ENCODE measurements around the gene P2RY12.

P2RY12 gene

DNA sequence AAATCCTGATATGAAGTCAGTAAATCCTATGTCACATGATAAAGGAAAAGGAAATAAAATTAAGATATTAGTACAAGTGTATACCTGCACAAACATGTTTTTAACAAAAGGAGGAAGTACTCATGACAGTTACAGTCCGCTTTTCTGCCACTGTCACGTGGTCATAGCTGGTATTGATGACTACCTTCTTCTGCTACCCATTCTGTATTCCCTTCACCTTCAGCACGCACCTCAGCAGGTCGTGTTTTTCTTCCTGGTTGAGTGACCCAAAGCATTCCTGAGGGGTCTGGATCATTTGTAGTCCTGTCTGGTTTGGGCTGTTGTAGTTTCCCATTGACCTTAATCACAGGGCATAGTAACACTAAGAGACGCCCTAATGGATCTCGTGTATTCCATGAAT lies 35.3 kb upstream of the P2RY12 start:
- H3K27me3 ChIP-seq (ENCODE audit: insufficient read depth, low read length, poor library complexity): no peaks in the 10 kb centered on the region
- no peak overlapping the region for H3K4me2 ChIP-seq (ENCODE audit: insufficient read depth, low read length)
- no peak overlapping the region for H2AFZ ChIP-seq (ENCODE audit: low read depth, low read length)
- no peak overlapping the region for H3K4me3 ChIP-seq (ENCODE audit: low read depth in 1 of 2, low read length in 2 of 2)
- H3K27ac ChIP-seq (ENCODE audit: low read length): no peak overlapping the region
- no peaks in the 10 kb centered on the region for H3K36me3 ChIP-seq (ENCODE audit: insufficient read depth, low read length)
- H4K20me1 ChIP-seq (ENCODE audit: insufficient read depth, low read length): no peaks in the 10 kb centered on the region
- DNase-seq: no peak
- no peak overlapping the region for H3K9ac ChIP-seq (ENCODE audit: low read depth, low read length)
- TF ChIP-seq CTCF (IDR thresholded peaks at IDR 0.05; ENCODE audit: borderline replicate concordance, extremely low read depth, low read length, poor library complexity, severe bottlenecking): no peak
- no peak for TF ChIP-seq EZH2 (IDR thresholded peaks at IDR 0.05; ENCODE audit: borderline replicate concordance, low read depth, low read length, severe bottlenecking)
- ATAC-seq (ENCODE audit: insufficient read depth, low read depth): no peak
- no peaks in the 10 kb centered on the region for H3K9me3 ChIP-seq (ENCODE audit: insufficient read depth, low read length, severe bottlenecking)
- H3K79me2 ChIP-seq (ENCODE audit: insufficient read depth, low read length): no peaks in the 10 kb centered on the region
- H3K4me1 ChIP-seq (ENCODE audit: insufficient read depth, low read length): peaks cover 3% of the 10 kb centered on the region; the same call in 1 of the 2 replicates

DNA sequence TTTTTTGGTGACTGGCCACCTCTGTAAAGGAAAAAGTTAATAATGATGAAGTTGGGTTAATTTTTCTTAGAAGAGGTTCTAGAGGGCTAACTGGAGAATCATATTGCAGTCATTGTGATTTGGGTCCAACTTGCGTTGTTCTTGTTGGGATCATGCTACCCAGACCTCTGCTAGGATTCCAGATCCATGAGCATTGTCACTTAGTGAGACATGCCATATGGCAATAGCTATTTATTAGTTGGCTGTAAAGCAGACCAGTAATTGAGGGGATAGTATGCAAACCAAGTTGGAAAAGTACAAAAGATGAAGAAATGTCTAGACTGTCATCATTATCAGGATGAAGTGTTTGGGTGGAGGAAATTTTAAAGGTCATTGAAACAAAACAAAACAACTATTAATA lies 30.7 kb upstream of the P2RY12 start:
- H2AFZ ChIP-seq (ENCODE audit: low read depth, low read length): no peak overlapping the region
- H3K9ac ChIP-seq (ENCODE audit: low read depth, low read length): no peak overlapping the region
- H4K20me1 ChIP-seq (ENCODE audit: insufficient read depth, low read length): no peaks in the 10 kb centered on the region
- no peaks in the 10 kb centered on the region for H3K79me2 ChIP-seq (ENCODE audit: insufficient read depth, low read length)
- TF ChIP-seq CTCF (IDR thresholded peaks at IDR 0.05; ENCODE audit: borderline replicate concordance, extremely low read depth, low read length, poor library complexity, severe bottlenecking) (no peak), EZH2 (IDR thresholded peaks at IDR 0.05; ENCODE audit: borderline replicate concordance, low read depth, low read length, severe bottlenecking) (no peak)
- no peak overlapping the region for H3K27ac ChIP-seq (ENCODE audit: low read length)
- 0 out of 2 replicates have a peak, but pooled peaks cover 4% of the 10 kb centered on the region for H3K36me3 ChIP-seq (ENCODE audit: insufficient read depth, low read length)
- H3K4me1 ChIP-seq (ENCODE audit: insufficient read depth, low read length): no peaks in the 10 kb centered on the region
- no peak overlapping the region for H3K4me3 ChIP-seq (ENCODE audit: low read depth in 1 of 2, low read length in 2 of 2)
- H3K4me2 ChIP-seq (ENCODE audit: insufficient read depth, low read length): no peak overlapping the region
- no peak for DNase-seq
- H3K27me3 ChIP-seq (ENCODE audit: insufficient read depth, low read length, poor library complexity): no peaks in the 10 kb centered on the region
- ATAC-seq (ENCODE audit: insufficient read depth, low read depth): no peak
- H3K9me3 ChIP-seq (ENCODE audit: insufficient read depth, low read length, severe bottlenecking): no peaks in the 10 kb centered on the region

DNA sequence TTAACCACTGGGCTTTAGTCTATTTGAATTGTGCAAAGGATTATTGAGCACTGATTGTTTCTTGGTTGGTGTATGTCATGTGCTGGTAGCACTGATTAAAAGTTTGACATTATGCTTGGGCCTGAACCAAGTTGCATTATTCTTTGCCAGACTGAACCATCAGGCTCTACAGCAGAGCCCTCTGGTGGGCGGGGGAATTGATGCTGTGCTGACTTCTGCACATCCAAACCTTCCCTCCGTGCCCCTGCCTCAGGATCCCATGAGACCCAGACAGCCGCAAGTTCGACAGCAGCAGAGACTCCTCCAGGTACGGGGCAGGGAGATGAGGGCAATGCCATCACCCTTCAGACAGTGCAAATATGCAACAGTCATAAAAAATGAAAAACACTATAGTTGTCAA lies 28.4 kb upstream of the P2RY12 start:
- Histone ChIP-seq H3K4me1 (ENCODE audit: insufficient read depth, low read length) (no peaks in the 10 kb centered on the region), H3K79me2 (ENCODE audit: insufficient read depth, low read length) (no peaks in the 10 kb centered on the region), H3K9me3 (ENCODE audit: insufficient read depth, low read length, severe bottlenecking) (no peaks in the 10 kb centered on the region), H4K20me1 (ENCODE audit: insufficient read depth, low read length) (no peaks in the 10 kb centered on the region), H3K27me3 (ENCODE audit: insufficient read depth, low read length, poor library complexity) (no peaks in the 10 kb centered on the region), H3K36me3 (ENCODE audit: insufficient read depth, low read length) (0 out of 2 replicates have a peak, but pooled peaks cover 4% of the 10 kb centered on the region), H3K4me2 (ENCODE audit: insufficient read depth, low read length) (no peak overlapping the region), H2AFZ (ENCODE audit: low read depth, low read length) (no peak overlapping the region), H3K27ac (ENCODE audit: low read length) (no peak overlapping the region), H3K4me3 (ENCODE audit: low read depth in 1 of 2, low read length in 2 of 2) (no peak overlapping the region), H3K9ac (ENCODE audit: low read depth, low read length) (no peak overlapping the region)
- DNase-seq (no peak), ATAC-seq (ENCODE audit: insufficient read depth, low read depth) (no peak)
- no peak for TF ChIP-seq CTCF (IDR thresholded peaks at IDR 0.05; ENCODE audit: borderline replicate concordance, extremely low read depth, low read length, poor library complexity, severe bottlenecking)
- TF ChIP-seq EZH2 (IDR thresholded peaks at IDR 0.05; ENCODE audit: borderline replicate concordance, low read depth, low read length, severe bottlenecking): no peak

All from DND-41 (cell line).